ENCODE results near the gene DAP. TPM values are rescaled to one million over a fixed set of nuclear protein-coding genes. Genes with fewer than 3 reads are reported as not detected.
"Not testable (repeated sequence)": the region's sequence is repeated elsewhere in the genome, so short reads cannot be mapped to it uniquely, and the experiment has no call there.

DAP gene
- total RNA-seq, 1 donor from 2014 or later = 7.3 TPM

- FAIRE-seq = no peak
- no peak for DNase-seq (ENCODE audit: low spot score in 2 of 2)
Measured at GRCh38 chr5:10660720-10661387, 100.2 kb downstream of the DAP start.

- FAIRE-seq (no peak), DNase-seq (ENCODE audit: low spot score in 2 of 2) (no peak)
Measured at GRCh38 chr5:10660135-10660534, 100.9 kb downstream of the DAP start.

- DNase-seq (ENCODE audit: low spot score in 2 of 2) (no peak), FAIRE-seq (no peak)
Measured at GRCh38 chr5:10658265-10658664, 102.8 kb downstream of the DAP start.

- no peak for DNase-seq (ENCODE audit: low spot score in 2 of 2)
- FAIRE-seq = no peak
Measured at GRCh38 chr5:10655972-10656830, 104.8 kb downstream of the DAP start.

- FAIRE-seq = no peak
- no peak for DNase-seq (ENCODE audit: low spot score in 2 of 2)
Measured at GRCh38 chr5:10655161-10655971, 105.7 kb downstream of the DAP start.

- no peak for FAIRE-seq
Measured at GRCh38 chr5:10654566-10654965, 106.5 kb downstream of the DAP start.

GRCh38 chr5:10653751-10654400 lies 107.2 kb downstream of the DAP start:
- FAIRE-seq (no peak), DNase-seq (ENCODE audit: low spot score in 2 of 2) (no peak)

More at GRCh38 chr5:10654566-10654965, 106.5 kb downstream of the DAP start:
- no peak for DNase-seq (ENCODE audit: low spot score in 2 of 2)

GRCh38 chr5:10653043-10653442 lies 108.0 kb downstream of the DAP start:
- no peak for FAIRE-seq
- DNase-seq (ENCODE audit: low spot score in 2 of 2) = no peak

GRCh38 chr5:10652606-10653005 lies 108.4 kb downstream of the DAP start:
- DNase-seq (ENCODE audit: low spot score in 2 of 2) = no peak
- FAIRE-seq = no peak

- FAIRE-seq = no peak
- DNase-seq (ENCODE audit: low spot score in 2 of 2) = no peak
Measured at GRCh38 chr5:10652151-10652550, 108.9 kb downstream of the DAP start.

GRCh38 chr5:10649666-10650380 lies 111.2 kb downstream of the DAP start:
- no peak for DNase-seq (ENCODE audit: low spot score in 2 of 2)
- no peak for FAIRE-seq

GRCh38 chr5:10648806-10649665 lies 112.0 kb downstream of the DAP start:
- DNase-seq (ENCODE audit: low spot score in 2 of 2) = no peak
- no peak for FAIRE-seq

GRCh38 chr5:10647640-10648039 lies 113.4 kb downstream of the DAP start:
- no peak for FAIRE-seq

GRCh38 chr5:10645671-10646070 lies 115.4 kb downstream of the DAP start:
- FAIRE-seq (no peak), DNase-seq (ENCODE audit: low spot score in 2 of 2) (no peak)

More at GRCh38 chr5:10647640-10648039, 113.4 kb downstream of the DAP start:
- no peak for DNase-seq (ENCODE audit: low spot score in 2 of 2)

GRCh38 chr5:10645146-10645545 lies 115.9 kb downstream of the DAP start:
- FAIRE-seq (no peak), DNase-seq (ENCODE audit: low spot score in 2 of 2) (no peak)

GRCh38 chr5:10644192-10644591 lies 116.8 kb downstream of the DAP start:
- FAIRE-seq (no peak), DNase-seq (ENCODE audit: low spot score in 2 of 2) (no peak)

GRCh38 chr5:10642367-10642766 lies 118.7 kb downstream of the DAP start:
- DNase-seq (ENCODE audit: low spot score in 2 of 2) (no peak), FAIRE-seq (no peak)

GRCh38 chr5:10639846-10640368 lies 121.1 kb downstream of the DAP start:
- no peak for FAIRE-seq
- no peak for DNase-seq (ENCODE audit: low spot score in 2 of 2)

GRCh38 chr5:10638723-10639122 lies 122.3 kb downstream of the DAP start:
- not testable (repeated sequence) for FAIRE-seq; DNase-seq (ENCODE audit: low spot score in 2 of 2)

Measured in frontal cortex (tissue), 4 donors.